Lower leg skin (tissue), 4 donors: ENCODE results near the gene ANKRD23. TPM values are rescaled to one million over a fixed set of nuclear protein-coding genes. Genes with fewer than 3 reads are reported as not detected.

Experiments
- DNase-seq, 2 donors: peaks; one replicate each; pipeline ENCODE4 v3.0.0-alpha.2; 2019; ENCODE audit warnings: low spot score in 2 of 2
- H3K4me3 ChIP-seq: fragments of 200-600 bp; sonication (generic); 2 replicates; pipeline ENCODE4 v1.5.1; 2017; ENCODE audit warnings: mild to moderate bottlenecking, low read depth; ENCODE audit not compliant: poor library complexity, severe bottlenecking
- POLR2A ChIP-seq, 2 donors: fragments of 450-650 bp; IDR thresholded peaks; one replicate each; pipeline ENCODE4 v1.6.1; 2016 to 2017; ENCODE audit warnings: antibody characterized with exemption in 2 of 2, mild to moderate bottlenecking in 1 of 2, moderate library complexity in 1 of 2
- WGBS, 2 donors: methylation state at CpG; one replicate each; pipeline ENCODE4 v1.1.5; 2018; 5-methylcytosine and 5-hydroxymethylcytosine counted together
- intact Hi-C: fragments of 100-400 bp; cut with DNase I; formaldehyde crosslinking; loops from one replicate; pipeline ENCODE4 v1.15.0; 2023; ENCODE audit warnings: low total_unique reads
- total RNA-seq, 4 donors: library from RNA; depleted of rRNA; stranded (reverse); fragments of >200 nt; gene quantifications; one replicate each; pipeline ENCODE4 v1.1.0, GENCODE V29; 2016
- TF ChIP-seq, protein P1 (sequence below), 3 donors: fragments of 450-650 bp; IDR thresholded peaks; one replicate each; pipeline ENCODE4 v1.5.1; 2016; ENCODE audit warnings: antibody characterized with exemption in 3 of 3, mild to moderate bottlenecking in 3 of 3, moderate library complexity in 2 of 3

Gene ANKRD23
- total RNA-seq, 4 donors from 2014 or later = 4.9 to 12.4 (median 8.8) TPM

DNA sequence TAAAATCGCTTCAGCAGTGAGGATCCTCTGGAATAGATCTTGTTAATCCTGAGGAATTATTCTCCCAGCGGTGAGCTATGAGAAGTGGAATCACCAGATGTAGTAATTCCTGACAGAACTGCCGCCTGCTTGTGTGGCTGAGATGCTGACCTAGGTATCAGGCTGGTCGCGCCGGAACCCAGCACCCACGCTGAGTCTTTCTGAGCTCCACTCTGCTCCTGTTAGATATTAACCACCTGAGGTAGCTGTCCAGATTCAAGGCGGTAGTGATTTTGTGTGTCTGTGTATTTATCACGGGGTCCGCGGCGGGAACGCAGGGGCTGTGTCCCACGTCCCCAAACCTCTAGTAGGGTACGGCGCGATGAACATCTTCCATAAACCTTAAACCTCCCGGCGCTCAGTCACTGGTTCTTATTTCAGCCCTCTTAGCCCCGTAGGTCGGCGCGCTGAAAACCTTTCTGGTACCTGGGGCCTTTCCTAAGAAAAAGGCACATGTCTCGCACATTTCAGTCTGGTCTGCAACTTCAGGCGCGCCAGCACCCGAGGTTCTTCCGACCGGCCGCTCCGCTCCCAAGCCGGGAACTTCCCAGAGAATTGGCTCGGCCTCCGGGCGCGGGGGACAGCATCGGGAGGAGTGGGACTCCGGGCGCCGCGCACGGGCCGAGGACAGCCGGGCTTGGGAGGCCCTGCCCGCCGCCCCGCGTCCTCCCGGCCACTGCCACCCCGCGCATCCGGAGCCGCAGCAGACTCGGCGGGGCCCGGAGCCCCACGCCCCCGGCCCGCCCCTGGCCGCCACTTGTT is 28.3 kb downstream of the ANKRD23 start:
- intact Hi-C loops = no loop called here
- TF ChIP-seq, protein P1, sequence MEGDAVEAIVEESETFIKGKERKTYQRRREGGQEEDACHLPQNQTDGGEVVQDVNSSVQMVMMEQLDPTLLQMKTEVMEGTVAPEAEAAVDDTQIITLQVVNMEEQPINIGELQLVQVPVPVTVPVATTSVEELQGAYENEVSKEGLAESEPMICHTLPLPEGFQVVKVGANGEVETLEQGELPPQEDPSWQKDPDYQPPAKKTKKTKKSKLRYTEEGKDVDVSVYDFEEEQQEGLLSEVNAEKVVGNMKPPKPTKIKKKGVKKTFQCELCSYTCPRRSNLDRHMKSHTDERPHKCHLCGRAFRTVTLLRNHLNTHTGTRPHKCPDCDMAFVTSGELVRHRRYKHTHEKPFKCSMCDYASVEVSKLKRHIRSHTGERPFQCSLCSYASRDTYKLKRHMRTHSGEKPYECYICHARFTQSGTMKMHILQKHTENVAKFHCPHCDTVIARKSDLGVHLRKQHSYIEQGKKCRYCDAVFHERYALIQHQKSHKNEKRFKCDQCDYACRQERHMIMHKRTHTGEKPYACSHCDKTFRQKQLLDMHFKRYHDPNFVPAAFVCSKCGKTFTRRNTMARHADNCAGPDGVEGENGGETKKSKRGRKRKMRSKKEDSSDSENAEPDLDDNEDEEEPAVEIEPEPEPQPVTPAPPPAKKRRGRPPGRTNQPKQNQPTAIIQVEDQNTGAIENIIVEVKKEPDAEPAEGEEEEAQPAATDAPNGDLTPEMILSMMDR (IDR thresholded peaks at IDR 0.05) = no peak
- TF ChIP-seq POLR2A (IDR thresholded peaks at IDR 0.05) = no peak
- peak overlapping the region; percentile 66 for H3K4me3 ChIP-seq
- 1% methylated on average over 25 to 44 of the region's 60 CpGs for WGBS, 2 donors
- DNase-seq = peak in 1 of 2 donors; percentile 42

DNA sequence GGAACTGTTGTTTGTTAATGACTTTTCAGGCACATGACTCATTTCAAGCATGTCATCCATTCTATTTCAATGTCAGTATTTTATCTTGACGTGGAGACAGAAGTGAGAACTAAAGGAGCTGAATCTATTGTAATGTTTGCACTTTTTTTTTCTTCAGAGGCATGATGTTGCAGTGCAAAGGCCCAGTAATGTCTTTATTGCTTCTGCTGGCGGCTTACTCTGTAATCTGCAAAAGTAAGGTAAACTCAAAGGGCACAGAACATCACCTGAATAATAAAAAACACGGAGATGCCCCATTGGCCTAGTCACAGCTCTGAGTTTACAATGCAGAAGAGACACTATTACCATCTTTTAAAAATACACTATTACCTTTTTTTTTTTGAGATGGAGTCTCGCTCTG is 30.2 kb downstream of the ANKRD23 start:
- no peak for TF ChIP-seq POLR2A (IDR thresholded peaks at IDR 0.05)
- TF ChIP-seq, protein P1 (IDR thresholded peaks at IDR 0.05) = no peak
- no peak for DNase-seq
- intact Hi-C loops = no loop called here
- 90 to 93% methylated on average over 4 of the region's 4 CpGs for WGBS, 2 donors
- H3K4me3 ChIP-seq = no peak overlapping the region

DNA sequence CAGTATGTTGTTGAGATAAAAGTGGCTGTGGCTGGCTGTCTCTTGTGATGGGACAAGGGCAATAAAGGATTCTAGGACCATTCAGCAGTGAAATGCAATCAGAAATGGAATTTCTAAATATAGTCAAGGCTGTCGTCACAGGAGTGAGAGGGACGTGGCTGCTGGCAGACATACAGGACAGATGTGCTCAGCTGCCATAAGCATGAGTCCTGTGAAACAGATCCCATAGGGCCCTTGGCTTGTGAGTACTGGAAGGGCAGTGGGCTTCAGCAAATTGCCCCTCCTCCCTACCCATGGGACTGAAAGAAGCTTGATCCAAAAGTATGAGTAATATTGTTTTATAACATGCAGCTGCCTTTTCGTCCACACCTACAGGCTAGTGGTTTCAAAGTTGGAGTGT is 31.9 kb downstream of the ANKRD23 start:
- TF ChIP-seq POLR2A (IDR thresholded peaks at IDR 0.05) = no peak
- TF ChIP-seq, protein P1 (IDR thresholded peaks at IDR 0.05) = no peak
- WGBS, 2 donors = 18 to 20% methylated on average over 3 of the region's 3 CpGs

DNA sequence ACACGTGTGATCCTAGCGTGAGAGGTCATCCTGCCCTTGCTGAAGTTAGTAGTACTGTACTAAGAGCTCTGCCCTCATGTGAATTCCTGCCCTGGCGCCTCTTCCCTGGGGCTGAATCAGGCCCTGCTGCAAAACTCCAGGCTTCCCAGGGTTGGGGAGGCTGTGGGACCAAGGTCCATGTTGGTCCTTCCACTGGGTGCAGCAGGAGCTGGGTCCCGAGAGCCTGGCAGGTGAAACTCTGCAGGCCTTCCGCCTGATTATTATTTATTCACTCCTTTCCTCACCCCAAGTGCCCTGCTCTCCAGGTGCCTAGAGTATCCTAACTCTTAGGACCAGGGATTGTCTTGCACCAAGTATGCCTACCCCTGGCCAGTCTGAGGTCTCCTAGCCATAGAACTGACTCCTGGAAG is 33.0 kb downstream of the ANKRD23 start:
- WGBS, 2 donors = 88 to 92% methylated on average over 5 of the region's 5 CpGs
- no peak overlapping the region for H3K4me3 ChIP-seq
- intact Hi-C loops = no loop called here
- TF ChIP-seq, protein P1 (IDR thresholded peaks at IDR 0.05) = no peak
- TF ChIP-seq POLR2A (IDR thresholded peaks at IDR 0.05) = no peak
- no peak for DNase-seq

More for the DNA sequence above, 31.9 kb downstream of the ANKRD23 start:
- no peak overlapping the region for H3K4me3 ChIP-seq
- DNase-seq = no peak
- intact Hi-C loops = no loop called here

DNA sequence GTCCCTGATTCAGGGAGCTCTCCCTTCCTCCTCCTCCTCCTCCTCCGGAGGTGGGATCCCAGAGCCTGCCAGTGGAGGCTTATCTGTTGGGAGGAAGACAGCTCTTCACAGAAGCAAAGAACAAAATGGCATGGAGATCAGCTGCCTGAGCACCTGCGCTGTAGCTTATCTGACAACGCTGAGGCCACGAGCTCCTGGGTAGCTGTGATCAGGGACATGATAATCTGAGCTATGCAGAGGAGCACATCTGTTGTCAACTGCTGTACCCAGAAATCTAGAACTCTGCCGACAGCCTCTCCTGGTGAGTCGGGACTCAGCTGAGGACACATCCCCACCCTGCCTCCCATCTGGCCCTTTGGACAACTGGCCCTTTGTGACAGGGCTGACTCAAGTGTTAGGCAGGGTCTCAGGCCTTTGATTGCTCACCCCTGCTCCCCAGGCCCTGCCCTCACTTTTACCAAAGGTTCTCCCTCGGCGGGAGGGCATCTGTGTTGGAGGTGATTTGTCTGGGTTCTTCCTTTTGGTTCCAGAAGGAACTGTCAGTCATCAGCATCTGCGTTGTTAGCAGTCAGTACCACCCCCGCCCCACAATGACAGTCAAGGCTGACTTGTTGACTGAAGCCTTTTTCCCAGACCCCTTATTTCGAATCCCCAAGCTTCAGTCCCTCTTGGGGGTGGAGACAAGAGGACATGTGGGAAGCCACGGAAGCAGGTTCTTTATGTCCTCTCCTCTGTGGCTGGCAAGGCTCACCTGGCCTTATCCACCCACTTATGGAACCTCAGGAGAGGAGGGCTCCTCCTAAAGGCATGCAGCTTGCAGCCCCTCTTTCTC is 33.7 kb downstream of the ANKRD23 start:
- 89 to 94% methylated on average over 12 of the region's 12 CpGs for WGBS, 2 donors
- no peak overlapping the region for H3K4me3 ChIP-seq
- intact Hi-C loops = no loop called here
- TF ChIP-seq POLR2A (IDR thresholded peaks at IDR 0.05) = no peak
- TF ChIP-seq, protein P1 (IDR thresholded peaks at IDR 0.05) = no peak
- no peak for DNase-seq
